SHP77 (cell line): ENCODE results near the gene TBXA2R.

Experiments used
- DNase-seq, 2 experiments: peaks; one replicate each; lab custom pipeline; 2025; lab: John Stamatoyannopoulos, UW

TBXA2R gene

DNA sequence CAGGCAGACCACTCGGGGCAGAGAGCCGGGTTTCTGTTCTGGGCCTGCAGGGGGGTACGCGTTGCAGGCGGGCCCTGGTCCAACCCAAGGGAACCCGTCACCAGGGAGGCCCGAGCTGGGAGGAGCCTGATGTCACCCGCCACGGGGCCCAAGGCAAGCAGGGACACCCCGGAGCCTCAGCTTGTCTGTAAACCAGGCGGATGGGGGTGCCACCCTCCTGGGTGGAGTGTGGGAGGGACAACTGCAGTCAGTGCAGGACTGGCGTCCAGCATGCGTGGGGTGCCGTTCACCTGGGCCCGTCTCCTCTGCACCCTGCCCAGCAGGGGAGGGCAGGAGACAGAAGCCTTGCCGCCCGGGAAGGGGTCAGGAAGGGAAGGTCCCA lies 12.9 kb upstream of the TBXA2R start:
- DNase-seq: no peak

DNA sequence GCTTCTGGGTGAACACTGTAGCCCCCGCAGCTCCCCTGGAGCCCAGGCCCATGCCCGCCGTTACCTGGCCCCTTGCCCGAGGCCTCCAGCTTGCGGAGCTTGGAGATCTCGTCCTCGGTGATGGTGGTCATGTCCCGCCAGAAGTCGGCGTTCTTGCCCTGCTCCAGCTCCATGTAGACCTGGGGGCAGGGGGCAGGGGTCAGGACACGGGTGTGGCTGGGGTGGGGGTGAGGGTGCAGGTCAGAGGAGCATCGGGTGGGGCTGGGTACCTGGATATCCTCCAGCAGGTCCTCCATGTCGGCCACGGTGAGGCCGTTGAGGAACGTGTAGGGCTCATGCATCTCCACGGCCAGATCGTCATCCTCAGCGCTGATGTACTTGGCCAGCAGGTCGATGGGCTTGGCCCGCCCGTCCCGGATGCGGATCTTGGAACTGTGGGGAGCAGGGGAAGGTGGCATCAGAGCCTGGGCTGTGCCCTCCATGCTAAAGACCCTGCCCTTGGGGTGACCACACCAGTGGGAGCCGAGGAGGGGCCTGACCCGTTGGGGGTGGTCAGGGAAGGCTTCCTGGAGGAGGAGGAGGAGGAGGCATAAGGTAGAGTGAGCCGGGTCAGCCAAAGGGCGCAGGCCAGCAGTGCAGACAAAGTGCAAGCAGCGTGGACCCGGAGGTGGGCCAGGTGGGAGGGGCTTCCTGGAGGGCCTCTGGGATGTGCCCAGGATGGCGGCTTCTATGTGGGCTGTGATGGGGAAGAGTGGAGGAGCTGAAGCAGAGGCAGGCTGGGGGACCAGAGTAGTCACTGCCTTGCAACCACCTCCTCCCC lies 12.3 kb upstream of the TBXA2R start:
- no peak for DNase-seq

DNA sequence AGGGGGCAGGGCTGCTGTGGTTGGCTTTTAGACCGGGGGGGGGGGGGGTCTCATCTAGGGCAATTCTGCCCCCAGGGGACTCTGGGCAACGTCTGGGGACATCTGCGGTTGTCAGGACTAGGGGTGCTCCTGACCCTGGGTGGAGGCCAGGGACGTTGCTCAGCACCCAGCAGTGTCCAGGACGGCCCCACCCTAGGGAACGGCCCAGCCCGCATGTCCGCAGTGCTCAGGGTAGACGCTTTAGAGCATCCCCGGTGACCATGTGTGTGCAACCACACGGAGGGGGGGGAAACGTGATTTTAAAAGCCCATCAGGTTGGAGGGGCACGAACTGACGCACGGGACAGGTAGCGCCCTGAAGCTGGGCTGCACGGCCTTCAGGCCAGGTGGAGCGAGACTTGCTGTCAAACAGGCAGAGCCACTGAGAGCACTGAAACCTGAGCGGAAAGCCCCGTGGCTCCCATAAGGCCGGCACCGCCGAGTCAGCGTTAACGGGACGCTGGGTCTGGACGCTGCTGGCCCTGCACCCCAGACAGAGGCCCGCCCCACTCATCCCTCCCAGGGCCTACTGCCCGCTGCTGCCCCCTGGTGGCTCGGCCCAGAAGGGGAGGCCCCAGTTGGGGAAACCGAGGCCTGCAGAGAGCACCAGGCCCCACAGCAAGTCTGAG lies 11.6 kb upstream of the TBXA2R start:
- DNase-seq: no peak

DNA sequence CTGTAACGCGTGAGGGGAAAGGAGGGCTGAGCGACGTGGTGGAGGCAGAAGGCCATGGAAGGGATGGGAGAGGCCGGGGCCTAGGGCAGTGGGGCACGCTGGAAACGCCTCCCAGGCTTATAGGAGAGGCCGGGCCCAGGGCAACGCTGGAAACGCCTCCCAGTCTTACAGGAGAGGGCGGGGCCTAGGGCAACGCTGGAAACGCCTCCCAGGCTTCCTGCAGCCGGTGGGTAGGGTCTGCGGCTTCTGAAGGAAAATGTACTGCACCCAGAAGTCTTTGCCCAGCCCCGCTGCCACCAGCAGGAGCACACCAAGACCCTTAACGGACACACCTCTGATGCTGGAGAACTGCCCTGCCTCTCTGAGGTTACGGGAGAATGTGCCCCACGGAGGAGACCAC lies 10.8 kb upstream of the TBXA2R start:
- DNase-seq: no peak

DNA sequence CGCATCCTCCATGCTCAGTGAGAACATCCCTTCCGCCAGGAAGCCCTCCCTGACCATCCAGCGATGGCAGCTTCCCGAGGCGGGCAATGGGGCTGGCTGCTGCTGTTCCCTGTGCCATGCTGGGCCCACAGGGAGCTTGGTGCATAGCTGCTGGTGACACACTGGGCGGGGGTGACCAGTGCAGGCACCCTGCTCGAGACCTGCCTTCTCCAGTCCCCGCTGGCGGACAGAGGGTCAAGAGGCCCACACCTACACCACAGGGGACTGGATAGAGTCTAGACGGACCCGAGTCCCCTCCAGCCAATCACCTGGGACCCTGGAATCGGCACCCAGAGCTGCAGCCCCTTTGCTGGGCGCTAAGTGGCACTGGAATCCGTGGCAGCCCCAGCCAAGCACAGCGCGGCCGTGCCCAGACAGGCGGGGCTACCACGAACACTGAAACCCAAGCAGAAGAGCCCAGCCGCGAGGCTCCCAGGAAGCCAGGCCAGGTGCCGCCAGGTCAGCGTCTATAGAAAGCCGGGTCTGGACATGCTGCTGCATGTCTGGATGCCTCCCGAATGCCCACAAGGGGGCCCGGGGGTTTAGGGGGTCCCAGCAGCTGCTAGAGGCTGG lies 9.0 kb upstream of the TBXA2R start:
- DNase-seq: no peak

DNA sequence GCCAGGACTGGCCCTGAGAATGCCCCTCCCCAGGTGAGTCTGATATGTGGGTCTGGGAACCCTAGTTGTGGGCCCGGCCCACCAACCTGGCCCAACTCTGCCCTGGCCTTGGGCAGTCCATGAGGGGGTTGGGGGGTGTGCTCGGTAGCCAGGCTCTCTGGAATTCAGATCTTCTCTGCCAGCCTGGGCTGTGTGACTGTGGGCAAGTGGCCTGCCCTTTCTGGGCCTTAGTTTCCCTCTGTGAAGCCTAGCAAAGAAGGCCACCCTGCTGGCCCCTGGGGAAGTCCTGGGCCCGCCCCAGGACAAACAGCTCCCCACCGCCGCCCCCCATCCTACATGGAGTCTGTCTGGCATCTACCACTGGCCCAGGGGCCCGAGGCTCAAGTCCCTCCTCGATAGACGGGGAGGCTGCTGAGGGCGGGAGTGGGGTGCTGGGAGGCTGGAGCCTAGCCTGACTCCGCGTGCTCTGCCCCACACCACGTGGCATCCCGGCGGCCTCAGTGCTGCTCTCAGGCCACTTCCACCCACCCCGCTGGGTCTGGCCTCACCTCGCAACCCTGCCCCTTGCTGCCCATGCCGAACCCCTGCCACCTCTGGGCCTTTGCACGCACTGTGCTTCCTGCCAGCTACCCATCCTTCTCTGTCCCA lies 8.3 kb upstream of the TBXA2R start:
- no peak for DNase-seq

DNA sequence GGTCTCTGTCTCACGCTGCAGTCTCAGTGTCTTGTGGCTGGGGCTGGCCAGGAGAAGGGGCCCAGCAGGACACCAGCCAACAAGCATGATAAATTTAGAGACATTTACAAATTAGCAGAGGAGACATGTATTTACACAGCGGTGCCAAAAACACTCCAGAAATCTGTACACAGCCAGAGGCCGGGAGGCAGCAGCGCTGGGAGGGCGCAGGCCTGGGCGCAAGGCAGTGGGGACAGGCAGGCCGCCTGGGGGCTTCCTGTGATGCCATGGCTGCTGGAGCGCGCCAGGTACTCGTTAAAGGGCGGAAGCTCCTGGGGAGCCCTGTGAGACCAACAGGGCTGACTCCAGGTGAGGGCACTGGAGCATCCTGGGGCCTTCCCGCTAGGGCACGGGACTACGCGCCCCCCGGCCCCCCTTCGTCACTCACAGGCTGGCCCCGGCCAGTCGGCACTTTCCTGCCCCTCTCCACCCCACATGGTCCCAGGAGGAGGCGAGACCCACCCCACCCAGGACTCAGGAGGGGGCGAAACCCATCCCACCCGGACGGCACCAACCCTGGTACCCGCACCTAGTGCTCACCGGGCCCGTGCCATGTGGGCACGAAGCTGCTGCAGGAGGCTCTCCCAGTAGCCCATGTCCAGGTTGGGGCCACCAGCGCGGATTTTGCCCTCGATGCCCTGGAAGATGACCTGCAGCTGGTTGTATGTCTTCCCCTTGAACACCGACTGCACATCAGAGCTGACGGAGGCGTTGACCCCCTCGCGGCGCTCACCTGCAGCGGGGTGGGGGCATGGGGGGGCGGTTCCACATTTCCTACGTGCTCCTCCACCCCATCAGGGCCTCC lies 7.4 kb upstream of the TBXA2R start:
- no peak for DNase-seq

DNA sequence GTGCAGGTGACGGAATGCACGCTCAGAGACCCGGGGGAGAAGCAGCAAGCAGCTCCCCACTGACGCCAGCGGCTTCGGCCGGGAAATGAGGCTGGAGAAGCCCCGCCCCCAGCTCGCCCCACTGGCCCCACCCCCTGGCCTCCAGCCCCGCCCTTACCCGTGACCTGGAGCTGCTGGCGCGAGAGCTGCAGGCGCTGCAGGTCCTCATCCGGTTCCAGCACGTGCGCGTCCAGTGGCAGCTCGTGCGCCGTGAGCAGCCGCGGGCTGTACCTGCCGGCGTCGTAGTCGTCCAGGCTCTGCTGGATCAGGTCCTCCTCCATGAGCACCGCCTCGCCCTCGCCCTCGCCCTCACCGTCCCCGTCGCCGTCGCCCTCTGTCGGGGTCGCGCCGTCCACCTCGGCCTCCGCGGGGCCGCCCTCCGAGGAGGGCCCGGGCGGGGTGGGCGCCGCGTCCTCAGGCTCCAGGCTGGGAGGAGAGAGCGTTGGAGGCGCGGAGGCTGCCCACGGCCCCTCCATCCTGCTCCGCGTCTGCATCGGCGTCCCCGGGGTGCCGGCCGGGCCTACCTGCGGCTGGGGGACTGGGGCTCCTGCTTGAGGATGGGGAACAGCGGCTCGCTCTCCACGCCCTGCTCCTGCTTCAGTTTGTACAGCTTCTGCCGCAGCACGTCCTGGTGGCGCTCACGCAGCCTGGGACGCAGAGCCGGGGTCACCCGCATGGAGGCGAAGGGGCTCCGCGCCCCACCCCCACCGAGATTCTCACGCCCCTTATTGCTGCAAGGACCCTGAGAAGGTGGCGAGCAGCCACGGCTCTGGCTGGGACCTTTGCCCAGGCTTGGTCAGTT lies 6.4 kb upstream of the TBXA2R start:
- DNase-seq: no peak

DNA sequence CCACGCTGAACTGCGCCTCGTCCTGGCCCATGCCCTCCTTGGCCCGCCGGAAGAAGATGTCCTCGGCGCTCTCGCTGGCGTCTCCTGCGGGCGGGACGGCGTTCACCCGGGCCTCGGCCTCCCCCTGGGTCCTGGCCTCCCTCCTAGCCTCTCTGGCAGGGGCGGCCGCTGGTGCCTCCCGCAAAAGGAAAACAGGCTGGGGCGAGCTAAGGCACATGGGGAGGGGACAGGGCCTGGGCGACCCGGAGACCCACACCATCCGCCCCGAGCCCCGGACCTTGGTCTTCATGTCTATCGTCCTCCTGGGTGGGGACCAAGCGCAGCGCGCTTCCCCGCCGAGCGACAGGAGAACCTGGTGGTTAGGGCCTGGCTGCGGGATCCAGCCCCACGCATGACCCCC lies 5.7 kb upstream of the TBXA2R start:
- DNase-seq: no peak

DNA sequence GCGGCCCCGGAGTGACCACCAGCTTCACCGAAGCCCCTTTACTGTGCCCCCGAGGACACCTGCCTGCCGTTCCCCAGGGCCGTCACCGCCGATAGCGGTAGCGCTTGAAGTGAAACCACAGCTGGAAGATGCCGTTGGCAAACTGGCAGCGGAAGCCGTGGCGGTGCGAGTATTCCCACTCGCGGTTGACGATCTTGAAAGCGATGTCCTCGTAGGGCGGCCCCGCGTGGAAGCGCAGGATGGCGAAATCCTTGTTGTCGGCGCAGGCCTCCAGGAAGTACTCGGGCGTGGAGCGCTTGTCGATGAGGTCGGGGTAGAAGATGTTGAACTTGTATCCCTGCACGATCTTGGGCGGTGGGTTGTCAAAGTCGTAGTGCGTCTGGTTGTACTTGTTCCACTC lies 5.2 kb upstream of the TBXA2R start:
- DNase-seq: no peak

DNA sequence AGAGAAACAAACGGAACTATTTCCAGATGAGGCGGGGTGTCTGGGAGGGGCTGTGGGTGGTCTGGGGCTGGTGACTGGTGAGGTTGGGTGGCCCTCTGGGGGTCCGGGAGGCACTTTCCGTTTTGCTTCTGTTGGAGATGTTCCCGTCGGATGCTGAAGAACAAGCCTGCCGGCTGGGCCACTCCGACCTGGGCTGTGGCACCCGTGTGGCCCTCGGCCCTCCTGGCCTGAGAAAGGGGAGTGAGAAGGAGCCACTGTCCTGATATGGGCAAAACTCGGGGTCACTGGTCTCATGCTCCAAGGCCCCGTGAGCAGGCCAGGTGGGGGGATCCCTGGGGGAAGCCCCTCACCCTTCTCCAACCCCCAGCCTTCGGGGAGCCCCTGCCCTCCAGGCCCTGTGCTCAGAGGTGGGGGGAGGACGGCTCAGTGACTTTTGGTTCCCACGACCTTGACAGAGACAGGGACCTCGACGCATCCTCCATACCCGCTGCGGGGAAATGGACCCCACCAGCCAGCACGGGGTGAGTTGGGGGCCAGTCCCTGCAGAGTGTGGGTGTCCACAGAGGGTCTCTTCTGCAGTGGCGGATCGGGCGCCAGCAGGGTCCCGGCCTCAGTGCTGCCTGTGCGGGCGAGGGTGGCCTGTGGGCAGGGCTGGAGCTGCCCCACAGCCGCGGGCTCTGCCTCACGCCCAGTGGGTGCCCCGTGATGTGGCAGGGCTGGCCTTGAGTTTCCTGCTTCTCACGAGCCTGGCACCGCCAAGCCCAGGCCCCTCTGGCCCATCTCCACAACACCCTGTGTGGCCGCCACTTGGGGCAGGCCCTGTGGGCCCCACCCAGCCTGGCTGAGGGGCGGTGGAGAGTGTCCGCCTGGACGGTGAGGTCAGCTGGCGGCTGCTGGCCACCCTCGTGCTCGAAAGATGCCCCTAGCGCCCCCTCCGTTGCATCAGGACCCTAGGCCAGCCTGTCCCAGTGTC lies 4.4 kb upstream of the TBXA2R start:
- DNase-seq: no peak

DNA sequence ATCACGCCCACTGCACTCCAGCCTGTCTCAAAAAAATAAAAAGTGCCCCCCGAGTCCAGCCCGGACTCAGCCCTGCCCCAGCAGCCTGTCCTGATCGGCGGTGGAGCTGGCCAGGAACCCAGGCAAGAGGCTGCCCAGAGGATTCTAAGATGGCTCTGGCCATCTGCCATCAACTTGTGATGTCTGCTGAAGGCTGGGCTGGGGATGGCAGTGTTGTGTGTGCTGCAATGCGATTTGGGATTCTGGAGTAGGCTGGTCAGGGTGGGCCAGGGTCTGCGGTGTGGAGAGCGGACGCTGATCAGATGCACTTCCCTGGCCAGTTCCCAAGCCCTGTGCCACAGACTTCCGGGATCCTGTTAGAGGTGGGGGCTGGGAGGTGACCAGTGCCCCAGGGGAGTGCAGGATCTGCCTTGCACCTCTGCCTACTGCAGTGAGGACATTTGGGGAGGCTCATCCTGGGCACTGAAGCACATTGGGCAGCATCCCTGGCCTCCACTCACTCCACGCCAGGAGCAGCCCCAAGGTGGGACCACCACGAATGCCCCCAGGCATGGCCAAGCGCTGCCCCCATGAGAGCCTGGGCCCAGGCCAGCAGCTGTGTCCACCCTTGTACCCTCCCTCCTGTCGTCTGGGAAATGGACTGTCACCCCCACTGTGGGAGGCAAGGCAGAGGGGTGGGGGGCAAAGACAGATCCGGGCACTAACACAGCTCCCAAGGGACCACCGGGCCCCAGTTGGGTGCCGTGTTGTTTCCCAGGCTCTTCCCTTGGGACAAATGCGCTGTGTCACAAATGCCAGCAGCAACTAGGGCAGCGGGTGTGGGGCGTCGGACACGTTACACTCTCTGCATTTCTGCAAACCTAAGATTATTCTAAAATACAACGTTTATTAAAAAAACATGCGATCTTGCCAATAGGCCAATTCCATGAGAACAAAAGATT lies 3.4 kb upstream of the TBXA2R start:
- no peak for DNase-seq

DNA sequence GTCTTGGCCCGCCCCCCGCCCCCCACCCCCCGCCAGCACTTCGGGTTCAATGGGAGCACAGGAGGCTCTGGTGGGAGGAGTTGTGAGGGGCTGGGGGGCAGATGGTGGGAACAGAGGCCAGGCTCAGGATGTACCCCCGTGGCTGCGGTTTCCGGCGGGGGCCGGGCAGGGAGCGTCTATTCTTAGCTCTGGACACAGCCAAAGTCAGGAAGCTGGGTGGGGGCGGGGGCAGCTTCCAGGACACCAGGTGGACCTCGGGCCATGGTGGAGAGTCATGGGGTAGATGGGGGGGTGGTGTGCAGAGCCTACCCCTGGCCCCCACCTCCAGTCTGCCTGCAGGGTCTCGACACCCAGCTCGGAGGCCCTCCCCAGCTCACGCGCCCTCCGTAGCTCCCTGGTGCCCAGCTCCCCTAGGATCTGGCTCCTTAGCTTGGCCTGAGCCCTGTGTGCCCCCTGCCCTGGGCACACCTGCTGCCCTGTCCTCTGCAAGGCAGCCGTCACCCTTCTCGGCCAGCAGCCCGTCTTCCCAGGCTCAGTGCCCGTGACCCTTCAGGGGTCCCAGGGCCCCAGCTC lies 2.2 kb upstream of the TBXA2R start:
- DNase-seq: no peak

DNA sequence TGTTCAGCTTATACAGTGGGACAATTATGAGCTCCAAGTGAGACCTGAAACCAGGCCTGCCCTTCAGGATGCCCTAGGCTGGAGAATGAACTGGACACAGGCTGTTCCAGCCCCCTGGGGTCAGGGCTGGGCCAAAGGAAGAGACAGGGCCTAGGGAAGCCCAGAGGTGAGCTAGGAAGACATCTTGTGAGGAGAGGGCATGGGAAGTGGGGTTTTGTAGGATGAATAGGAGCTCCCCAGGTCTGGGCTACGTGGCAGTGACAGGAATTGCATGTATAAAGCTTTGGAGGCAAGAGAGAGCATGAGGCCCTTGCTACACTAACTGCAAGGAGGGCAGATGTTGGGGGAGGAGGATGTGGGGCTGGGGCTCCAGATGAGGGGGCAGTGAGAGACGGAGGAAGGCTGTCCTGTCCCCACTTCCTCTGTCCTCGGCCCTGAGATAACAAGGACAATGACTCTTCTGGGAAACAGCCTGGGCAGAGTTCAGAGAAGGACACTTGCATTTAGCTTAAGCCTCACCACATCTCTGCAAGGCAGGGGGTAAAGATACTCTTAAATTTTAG lies 1.5 kb upstream of the TBXA2R start:
- DNase-seq: no peak

DNA sequence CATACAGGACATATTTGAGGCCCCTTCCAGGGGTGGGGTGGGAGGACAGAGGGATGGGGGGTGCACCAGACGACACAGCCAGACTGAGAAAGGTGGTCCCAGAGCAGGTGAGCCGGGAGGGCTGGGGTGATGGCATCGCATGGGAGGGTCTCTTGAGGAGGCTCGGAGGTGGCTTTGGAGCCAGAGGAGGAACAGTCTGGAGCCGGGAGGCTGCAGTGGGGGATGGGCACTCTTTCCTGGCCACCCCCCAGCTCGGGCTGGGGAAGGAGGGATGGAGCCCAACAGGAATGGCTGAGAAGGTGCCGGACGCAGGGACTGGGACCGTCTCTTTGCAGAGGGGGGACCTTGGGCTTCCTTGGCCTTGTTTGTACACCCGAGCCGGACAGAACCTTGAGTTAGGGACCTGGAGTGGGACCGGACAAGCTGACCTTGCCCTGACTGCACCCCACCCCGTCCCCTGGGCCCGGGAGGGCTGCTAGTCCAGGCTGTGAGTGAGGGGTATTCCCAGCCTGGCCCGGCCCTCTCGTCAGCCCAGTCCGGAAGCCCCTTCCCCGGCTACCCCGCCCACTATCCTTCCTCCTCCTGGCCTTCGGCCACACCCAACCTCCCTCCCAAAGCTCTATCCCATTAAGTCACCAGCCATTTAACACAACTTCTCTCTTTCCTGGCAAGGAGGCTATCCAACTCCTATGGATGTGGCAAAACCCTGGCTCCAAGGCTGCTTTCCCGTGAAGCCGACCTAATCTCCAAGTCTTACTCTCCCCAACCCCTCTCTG lies 816 bp upstream of the TBXA2R start:
- no peak for DNase-seq

DNA sequence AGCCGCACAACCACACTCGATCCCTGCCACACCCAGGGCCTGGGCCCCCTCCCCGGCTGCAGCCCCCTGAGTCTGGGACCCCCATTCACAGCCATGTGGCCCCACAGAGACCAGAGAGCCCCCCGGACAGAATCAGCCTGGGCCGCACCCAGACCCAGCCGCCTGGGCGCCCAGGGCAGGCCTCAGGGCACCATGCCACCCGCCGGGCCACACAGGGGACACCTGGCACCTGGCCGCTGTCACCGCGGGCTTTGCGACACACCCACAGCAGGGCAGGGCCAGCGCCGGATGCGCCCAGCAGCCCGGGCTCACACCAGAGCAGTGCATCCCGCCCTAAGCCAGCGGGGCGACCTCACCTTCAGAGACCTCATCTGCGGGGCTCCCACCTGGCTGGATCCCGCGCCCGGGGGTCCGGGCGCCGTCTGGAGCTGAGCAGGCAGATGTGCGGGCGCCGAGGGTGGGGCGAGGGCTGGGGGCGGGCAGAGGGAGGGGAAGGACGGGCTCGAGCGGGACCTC lies 443 bp downstream of the TBXA2R start:
- no peak for DNase-seq

DNA sequence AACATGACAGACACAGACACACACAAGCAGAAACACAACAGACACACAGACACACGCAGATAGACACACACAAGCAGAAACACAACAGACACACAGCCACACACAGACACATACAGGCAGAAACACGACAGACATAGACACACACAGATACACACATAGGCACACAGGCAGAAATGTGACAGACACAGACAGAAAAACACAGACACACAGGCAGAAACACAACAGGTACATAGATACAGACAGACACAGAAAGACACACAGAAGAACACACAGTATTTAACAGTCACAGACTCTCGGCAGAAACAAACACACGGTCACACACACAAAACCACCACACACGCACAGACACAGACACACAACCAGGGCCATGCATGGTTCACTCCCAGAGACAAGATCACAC lies 905 bp downstream of the TBXA2R start:
- DNase-seq: no peak
